Endothelial cell of umbilical vein (primary cell): Measurements from ENCODE around the gene HSPA12A. TPM values are rescaled to one million over a fixed set of nuclear protein-coding genes. Genes with fewer than 3 reads are reported as not detected.

ENCODE experiments used
- BruUV-seq: library from RNA; stranded (reverse); fragments of 400-500 nt; replicated peaks from 2 replicates; lab custom pipeline; 2021; lab: Mats Ljungman, UMichigan
- CTCF ChIA-PET: fragments of 300-600, 350-600 bp; sonication (Branson Sonifier 250); formaldehyde crosslinking; loops from one replicate; lab custom pipeline; 2021; ENCODE audit warnings: antibody characterized with exemption, inconsistent platforms; lab: Charles Lee
- POLR2A ChIA-PET: fragments of 300-600, 350-600 bp; sonication (Branson Sonifier 250); formaldehyde crosslinking; loops from one replicate; lab custom pipeline; 2021; ENCODE audit warnings: antibody characterized with exemption, inconsistent platforms; lab: Charles Lee
- DNase-seq: peaks from one replicate; pipeline ENCODE4 v3.0.0-alpha.2; 2011; ENCODE audit warnings: low read depth, low spot score
- FAIRE-seq: peaks from 2 replicates; lab custom pipeline; 2011; peaks lifted over from hg19 to GRCh38; lab: Jason Lieb, UNC
- H2AFZ ChIP-seq: 2 replicates; pipeline ENCODE4 v1.6.0; 2012; ENCODE audit warnings: low read depth, low read length, control low read depth, inconsistent platforms
- H3K27ac ChIP-seq: 2 replicates; pipeline ENCODE4 v1.5.1; 2011; ENCODE audit warnings: low read depth, mild to moderate bottlenecking, control low read depth, low read length, moderate library complexity; ENCODE audit not compliant: insufficient read depth
- H3K27me3 ChIP-seq, 2 experiments: 2 replicates each; pipeline versions ENCODE4 v1.6.0 to v1.6.1; 2011; ENCODE audit warnings: low read length in 2 of 2, mixed read lengths in 1 of 2; ENCODE audit not compliant: control insufficient read depth in 2 of 2, insufficient read depth in 2 of 2
- H3K36me3 ChIP-seq, 2 experiments: 2 replicates in 1 of 2; 3 replicates in 1 of 2; pipeline ENCODE4 v1.5.1; 2011; ENCODE audit warnings: low read length in 2 of 2, mild to moderate bottlenecking in 1 of 2, moderate library complexity in 1 of 2; ENCODE audit not compliant: control insufficient read depth in 2 of 2, insufficient read depth in 2 of 2; ENCODE audit errors: extremely low read depth in 1 of 2
- H3K4me1 ChIP-seq: 3 replicates; pipeline ENCODE4 v1.5.1; 2011; ENCODE audit warnings: mild to moderate bottlenecking, low read length; ENCODE audit not compliant: control insufficient read depth, insufficient read depth; ENCODE audit errors: extremely low read depth
- H3K4me2 ChIP-seq: 2 replicates; pipeline ENCODE4 v1.6.1; 2011; ENCODE audit warnings: low read length, control low read depth, mixed read lengths; ENCODE audit not compliant: insufficient read depth
- H3K4me3 ChIP-seq, 3 experiments: fragments of 200-600 bp in 1 of 3; sonication (generic), shearing (Covaris generic) in 1 of 3; replicated peaks in 1 of 3; 2 replicates each; pipeline ENCODE4 v1.5.1; 2011 to 2016; ENCODE audit warnings: control low read depth in 3 of 3, low read length in 3 of 3, mild to moderate bottlenecking in 2 of 3, inconsistent platforms in 1 of 3, low read depth in 1 of 3, moderate library complexity in 1 of 3; ENCODE audit not compliant: insufficient read depth in 1 of 3
- H3K79me2 ChIP-seq: 2 replicates; pipeline ENCODE4 v1.6.0; 2012; ENCODE audit warnings: low read length, inconsistent platforms; ENCODE audit not compliant: control insufficient read depth, insufficient read depth
- H3K9ac ChIP-seq: replicated peaks from 2 replicates; pipeline ENCODE3; 2011; ENCODE audit warnings: low read length, control low read depth; ENCODE audit not compliant: insufficient read depth; ENCODE audit errors: extremely low read depth
- H3K9me1 ChIP-seq: replicated peaks from 3 replicates; pipeline ENCODE4 v1.6.0; 2011; ENCODE audit warnings: mild to moderate bottlenecking, low read length; ENCODE audit not compliant: control insufficient read depth, insufficient read depth; ENCODE audit errors: extremely low read depth
- H3K9me3 ChIP-seq: replicated peaks from 2 replicates; pipeline ENCODE4 v1.5.1; 2012; ENCODE audit warnings: low read length, inconsistent platforms; ENCODE audit not compliant: control insufficient read depth, insufficient read depth
- H4K20me1 ChIP-seq: replicated peaks from 2 replicates; pipeline ENCODE3; 2011; ENCODE audit warnings: mild to moderate bottlenecking, low read length; ENCODE audit not compliant: control insufficient read depth, insufficient read depth; ENCODE audit errors: extremely low read depth
- CTCF ChIP-seq, 2 donors: IDR thresholded peaks; 1 replicate in 1 of 2; 2 replicates in 1 of 2; pipeline ENCODE4 v1.5.1; 2011; ENCODE audit warnings: low read length in 2 of 2, mild to moderate bottlenecking in 2 of 2, moderate library complexity in 2 of 2, control low read depth in 1 of 2, inconsistent platforms in 1 of 2, low read depth in 1 of 2; ENCODE audit not compliant: insufficient read depth in 1 of 2; ENCODE audit errors: extremely low read depth in 1 of 2
- EZH2 ChIP-seq: IDR thresholded peaks from 2 replicates; pipeline ENCODE4 v1.6.1; 2012; ENCODE audit warnings: borderline replicate concordance, low read depth, mild to moderate bottlenecking, moderate library complexity, low read length, inconsistent platforms; ENCODE audit not compliant: severe bottlenecking
- FOS ChIP-seq: IDR thresholded peaks from 2 replicates; pipeline ENCODE4 v1.6.1; 2011; ENCODE audit warnings: mild to moderate bottlenecking, low read length, moderate library complexity, borderline replicate concordance; ENCODE audit not compliant: insufficient read depth
- GATA2 ChIP-seq: IDR thresholded peaks from 2 replicates; pipeline ENCODE4 v1.7.0; 2011; ENCODE audit warnings: low read depth, mild to moderate bottlenecking, moderate library complexity, mixed read lengths, low read length; ENCODE audit not compliant: insufficient read length, insufficient read depth
- JUN ChIP-seq: IDR thresholded peaks from 2 replicates; pipeline ENCODE4 v1.6.1; 2011; ENCODE audit warnings: borderline replicate concordance, low read depth; ENCODE audit not compliant: insufficient read length, insufficient read depth
- MAX ChIP-seq: IDR thresholded peaks from 2 replicates; pipeline ENCODE4 v1.6.1; 2011; ENCODE audit not compliant: insufficient read depth, insufficient read length
- MYC ChIP-seq: IDR thresholded peaks from one replicate; pipeline ENCODE4 v1.6.1; 2011; ENCODE audit warnings: mild to moderate bottlenecking, low read depth, low read length
- POLR2A ChIP-seq: IDR thresholded peaks from 2 replicates; pipeline ENCODE4 v1.6.1; 2012; ENCODE audit warnings: low read depth, mild to moderate bottlenecking, control low read depth, low read length
- POLR2AphosphoS5 ChIP-seq: IDR thresholded peaks from 2 replicates; pipeline ENCODE4 v1.6.1; 2012; ENCODE audit warnings: low read depth, mild to moderate bottlenecking, control low read depth, low read length, moderate library complexity; ENCODE audit not compliant: insufficient read depth
- dilution Hi-C: fragments of 300-500 bp; cut with MboI; formaldehyde crosslinking; loops from one replicate; pipeline ENCODE4 v1.15.0; 2019; ENCODE audit warnings: low sequenced_read_pairs; ENCODE audit not compliant: extremely low pct_ligation_motif_present
- intact Hi-C: fragments of 100-400 bp; cut with micrococcal nuclease; formaldehyde crosslinking; loops from one replicate; pipeline ENCODE4 v1.10.0; 2022
- polyA plus RNA-seq, 4 experiments: library from polyadenylated mRNA; depleted of rRNA in 3 of 4; stranded (reverse) in 3 of 4; unstranded in 1 of 4; fragments of >200 nt; gene quantifications; 2 replicates each; pipeline versions ENCODE4 v1.2.1 to v1.2.3, GENCODE V29; 2011 to 2012; ENCODE audit warnings: missing spikeins in 1 of 4
- total RNA-seq: library from RNA; stranded (reverse); gene quantifications from 2 replicates; pipeline ENCODE4 v1.2.3, GENCODE V29; 2021

HSPA12A gene
- total and polyA plus RNA-seq, 2 donors (not counting 3 experiments of a cell fraction or from before 2014, with no cell fraction given), result 0.22 to 0.29 TPM

GRCh38 chr10:116697816-116698215 is 44.5 kb downstream of the HSPA12A start:
- BruUV-seq, result no TSS peak
- Histone ChIP-seq H3K4me1 (no peaks in the 10 kb centered on the region), H3K4me3 (no peak overlapping the region), H4K20me1 (no peaks in the 10 kb centered on the region), H3K27me3 (no peaks in the 10 kb centered on the region), H3K9ac (no peak overlapping the region), H2AFZ (no peak overlapping the region), H3K36me3 (no peaks in the 10 kb centered on the region), H3K27ac (no peak overlapping the region), H3K4me2 (no peak overlapping the region), H3K9me3 (no peaks in the 10 kb centered on the region), H3K79me2 (no peaks in the 10 kb centered on the region), H3K9me1 (no peaks in the 10 kb centered on the region)
- ChIA-PET POLR2A (no interaction called here), CTCF (interaction anchor here (3.0 kb wide), 1 partner anchor 90 kb away, joined by 13 read pairs; no protein-coding TSS in a partner anchor)
- dilution Hi-C loops, result no loop called here
- FAIRE-seq (no peak), DNase-seq (no peak)
- intact Hi-C loops, result no loop called here
- TF ChIP-seq MYC (no peak), MAX (no peak), JUN (no peak), CTCF (IDR thresholded peaks at IDR 0.05; ENCODE audit: extremely low read depth in 1 of 2, insufficient read depth in 1 of 2, low read depth in 1 of 2, low read length in 2 of 2) (no peak), FOS (no peak), POLR2A (no peak), EZH2 (no peak), POLR2AphosphoS5 (no peak), GATA2 (no peak)
